ENCODE data around the gene ACVR1B.

GRCh38 chr12:51994959-51995358 lies 43.5 kb downstream of the ACVR1B start:
- no peak for TF ChIP-seq POLR2AphosphoS5 (IDR thresholded peaks at IDR 0.05)
- TF ChIP-seq CTCF (IDR thresholded peaks at IDR 0.05): no peak
- no peak for TF ChIP-seq POLR2A (IDR thresholded peaks at IDR 0.05)

Measured in prostate gland (tissue), 2 donors.